Lower leg skin (tissue), 3 donors: ENCODE results near the gene PLEKHA3.
"Not testable (repeated sequence)": the region's sequence is repeated elsewhere in the genome, so short reads cannot be mapped to it uniquely, and the experiment has no call there.

ENCODE experiments used
- CTCF ChIP-seq, 3 donors: fragments of 450-650 bp; IDR thresholded peaks; one replicate each; pipeline ENCODE4 v1.5.1; 2016; ENCODE audit warnings: antibody characterized with exemption in 3 of 3, mild to moderate bottlenecking in 3 of 3, moderate library complexity in 2 of 3
- POLR2A ChIP-seq, 2 donors: fragments of 450-650 bp; IDR thresholded peaks; one replicate each; pipeline ENCODE4 v1.6.1; 2016 to 2017; ENCODE audit warnings: antibody characterized with exemption in 2 of 2, mild to moderate bottlenecking in 1 of 2, moderate library complexity in 1 of 2

- not testable (repeated sequence) for TF ChIP-seq CTCF, POLR2A (IDR thresholded peaks at IDR 0.05)
Observed at GRCh38 chr2:178525010-178525409, 44.8 kb downstream of the PLEKHA3 start.
